Activated gamma-delta T cell (primary cell): Measurements from ENCODE around the gene MKLN1.
"Not testable (repeated sequence)": the region's sequence is repeated elsewhere in the genome, so short reads cannot be mapped to it uniquely, and the experiment has no call there.

Experiments
- DNase-seq: peaks from one replicate; lab custom pipeline; 2025; lab: John Stamatoyannopoulos, UW

The MKLN1 gene

GRCh38 chr7:131501422-131501821, 173.7 kb downstream of the MKLN1 start:
- no peak for DNase-seq

GRCh38 chr7:131501930-131502685, 174.4 kb downstream of the MKLN1 start:
- no peak for DNase-seq

DNA sequence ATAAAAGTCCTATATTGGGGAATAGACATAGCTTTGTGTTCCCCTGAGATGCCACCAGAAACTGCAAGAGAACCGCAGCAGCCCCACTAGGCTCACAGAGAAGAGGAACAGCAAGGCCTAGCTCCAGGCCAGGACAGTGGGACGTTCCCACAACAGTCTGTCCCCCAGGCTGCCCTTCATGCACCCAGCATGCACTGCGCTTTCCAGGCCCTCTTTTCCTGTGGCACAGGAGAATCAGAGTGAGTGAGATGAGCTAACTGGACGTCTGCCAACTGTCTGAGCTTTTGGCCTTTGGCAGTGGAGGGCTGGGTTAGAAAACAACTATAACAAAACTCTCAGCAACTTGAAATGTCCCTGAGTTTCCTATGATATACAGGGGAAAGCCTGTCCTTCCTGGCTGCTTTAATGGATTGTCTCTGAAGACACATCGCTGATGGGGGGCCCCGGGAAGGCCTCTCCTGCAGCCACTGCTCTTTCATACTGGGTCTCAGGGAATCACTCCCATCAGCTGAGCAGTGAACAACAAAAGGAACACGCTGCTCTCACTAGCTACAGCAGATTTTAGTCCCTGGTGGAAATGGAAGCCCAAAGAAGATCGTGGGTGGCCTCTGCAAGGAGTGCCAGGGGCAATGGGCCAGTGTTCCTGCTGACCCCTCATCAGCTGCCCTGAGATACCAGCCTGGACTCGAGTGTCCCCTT, 175.3 kb downstream of the MKLN1 start:
- no peak for DNase-seq

DNA sequence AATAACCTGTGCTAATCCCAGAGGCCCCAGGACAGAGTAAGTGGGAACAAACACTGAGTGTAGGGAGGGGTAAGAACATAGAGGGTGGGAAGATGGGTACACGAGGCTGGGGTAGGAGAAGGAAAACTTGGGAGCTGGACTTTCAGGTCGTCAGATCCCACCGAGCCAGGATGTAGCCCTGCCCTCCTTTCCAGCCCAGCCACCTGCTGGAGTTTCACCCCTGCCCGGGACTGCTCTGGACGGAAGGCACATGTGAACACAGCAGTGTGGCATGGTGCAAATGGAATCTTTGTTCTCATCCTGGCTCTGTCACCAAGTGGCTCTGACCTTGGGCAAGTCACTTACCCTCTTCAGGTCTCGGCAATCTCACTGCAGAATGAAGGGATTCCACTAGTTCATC, 176.0 kb downstream of the MKLN1 start:
- no peak for DNase-seq

- no peak for DNase-seq
These were observed 176.7 kb downstream of the MKLN1 start for GRCh38 chr7:131504157-131504899.

GRCh38 chr7:131505037-131505620, 177.5 kb downstream of the MKLN1 start:
- DNase-seq: not testable (repeated sequence)

- no peak for DNase-seq
These were observed 178.2 kb downstream of the MKLN1 start for GRCh38 chr7:131505636-131506557.

GRCh38 chr7:131506597-131506996, 178.9 kb downstream of the MKLN1 start:
- DNase-seq: no peak

DNA sequence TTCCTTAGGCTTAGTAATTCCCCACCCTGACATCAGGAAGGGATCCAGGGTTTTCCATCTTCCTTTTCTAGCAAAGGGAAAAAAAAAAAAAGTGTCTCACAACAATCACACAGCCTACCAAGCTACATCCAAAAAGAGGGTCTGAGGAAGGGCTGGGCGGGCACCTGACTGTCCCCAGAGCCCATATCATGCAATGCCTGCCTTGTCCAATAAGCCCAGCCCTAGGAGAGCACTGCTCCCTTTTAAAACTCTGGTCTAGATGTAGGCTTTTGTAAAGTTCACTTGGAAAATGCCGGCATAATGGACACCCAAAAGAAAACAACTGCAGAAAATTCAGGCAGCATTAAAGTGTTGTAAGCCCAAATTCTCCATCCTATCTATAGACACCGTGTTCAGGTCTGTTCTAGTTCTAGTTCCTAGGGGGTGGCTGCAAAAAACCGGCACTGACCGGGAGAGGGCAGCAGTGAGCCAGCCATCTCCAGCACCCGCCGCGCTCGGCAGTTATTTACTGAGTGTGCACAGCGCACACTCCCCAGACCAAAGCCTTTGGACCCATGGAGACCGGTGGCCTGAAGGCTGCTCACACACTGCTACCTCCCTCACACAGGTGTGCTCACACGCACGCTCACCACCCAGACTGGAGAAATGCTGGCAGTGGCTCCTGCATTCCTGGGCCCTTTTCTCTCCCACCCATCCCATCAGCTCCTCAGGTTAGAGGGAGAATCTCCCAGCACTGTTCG, 180.1 kb downstream of the MKLN1 start:
- DNase-seq: peak; percentile 19

DNA sequence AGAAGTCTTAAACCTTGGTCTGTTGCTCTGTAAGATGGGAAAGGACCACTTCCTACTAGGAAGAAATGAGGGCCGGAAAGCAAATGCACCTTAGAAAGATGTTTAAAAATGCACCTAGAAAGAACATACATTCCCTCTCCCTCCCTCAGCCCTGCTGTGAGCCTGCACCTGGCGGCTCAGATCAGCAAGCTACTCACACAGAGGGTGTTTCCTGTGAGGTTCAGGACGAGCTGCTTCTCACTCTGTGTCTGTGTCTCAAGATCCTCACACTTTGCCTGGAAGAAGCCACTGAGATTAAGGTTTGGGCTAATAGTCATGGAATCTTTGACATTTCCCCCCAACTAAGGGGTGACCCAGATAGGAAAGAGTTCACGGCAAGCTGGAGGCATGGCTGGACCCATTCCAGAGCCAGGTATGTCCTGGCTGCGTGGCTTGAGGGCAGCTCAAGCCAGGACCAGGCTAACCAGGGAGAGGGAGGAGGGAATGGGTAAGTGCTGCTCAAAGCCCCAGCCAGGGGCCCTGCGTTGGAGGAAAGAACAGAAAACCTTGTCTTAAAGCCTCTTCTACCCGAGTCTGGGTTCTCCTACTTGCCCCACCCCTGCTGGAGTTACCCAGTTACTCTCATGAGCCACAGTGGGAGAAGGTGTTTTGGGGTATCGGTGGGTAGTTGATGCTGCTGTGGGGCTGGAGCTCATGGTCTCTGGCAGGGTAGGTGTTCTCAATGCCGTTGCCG, 181.2 kb downstream of the MKLN1 start:
- DNase-seq: no peak

GRCh38 chr7:131509781-131510180, 182.1 kb downstream of the MKLN1 start:
- DNase-seq: no peak

DNA sequence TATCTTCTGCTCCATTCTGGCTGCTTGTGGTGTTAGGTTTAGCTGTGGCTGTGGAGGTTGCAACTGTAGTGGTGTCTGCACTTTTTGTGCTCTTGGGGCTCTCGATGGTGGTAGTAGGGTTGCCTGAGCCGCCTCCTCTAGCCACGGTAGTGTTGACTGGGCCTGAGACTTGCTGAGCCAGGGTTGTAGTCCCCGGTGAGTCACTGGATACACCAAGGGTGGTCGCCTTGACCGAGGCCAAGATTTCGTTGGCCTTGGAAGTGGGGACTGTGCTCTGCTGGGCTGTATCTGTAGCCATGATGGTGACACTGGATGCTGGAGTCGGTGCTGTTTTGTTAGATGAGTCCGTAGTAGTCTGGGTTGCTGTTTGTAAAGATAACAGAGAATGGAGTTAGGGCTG, 183.4 kb downstream of the MKLN1 start:
- no peak for DNase-seq

DNA sequence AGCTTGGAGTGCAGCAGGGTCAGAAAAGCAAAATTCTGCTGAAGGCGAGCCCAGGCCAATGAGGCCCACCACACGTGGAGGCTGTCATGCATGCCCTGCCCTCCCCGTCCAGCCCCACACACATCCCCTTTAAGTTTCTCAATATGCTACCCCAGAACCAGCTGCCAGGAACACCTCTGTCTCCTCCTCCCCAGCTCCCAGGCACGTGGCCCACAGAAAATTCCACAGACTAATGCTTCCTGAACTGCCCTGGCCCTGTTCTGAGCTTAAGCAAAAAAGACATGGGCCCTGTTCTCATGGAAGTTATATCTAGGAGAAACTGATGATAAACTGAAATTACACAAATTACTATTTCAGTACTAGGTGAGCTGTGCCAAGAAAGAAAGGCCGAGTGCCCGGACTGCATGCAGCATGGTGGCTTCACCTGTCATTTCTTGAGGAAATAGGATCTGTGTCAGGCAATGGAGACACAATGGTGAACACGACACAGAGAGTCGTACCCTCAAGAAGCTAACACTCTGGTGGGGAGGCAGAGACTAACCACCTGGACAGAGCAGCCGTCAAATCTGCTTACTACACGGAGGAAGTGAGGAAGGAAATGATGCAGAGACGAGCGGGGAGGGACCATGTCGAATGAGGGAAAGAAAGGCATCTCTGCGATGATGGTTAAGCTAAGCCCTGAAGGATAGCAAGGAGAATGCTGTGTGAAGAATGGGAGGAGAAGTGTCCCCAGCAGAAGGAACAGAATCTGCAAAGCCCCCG, 184.3 kb downstream of the MKLN1 start:
- DNase-seq: no peak

DNA sequence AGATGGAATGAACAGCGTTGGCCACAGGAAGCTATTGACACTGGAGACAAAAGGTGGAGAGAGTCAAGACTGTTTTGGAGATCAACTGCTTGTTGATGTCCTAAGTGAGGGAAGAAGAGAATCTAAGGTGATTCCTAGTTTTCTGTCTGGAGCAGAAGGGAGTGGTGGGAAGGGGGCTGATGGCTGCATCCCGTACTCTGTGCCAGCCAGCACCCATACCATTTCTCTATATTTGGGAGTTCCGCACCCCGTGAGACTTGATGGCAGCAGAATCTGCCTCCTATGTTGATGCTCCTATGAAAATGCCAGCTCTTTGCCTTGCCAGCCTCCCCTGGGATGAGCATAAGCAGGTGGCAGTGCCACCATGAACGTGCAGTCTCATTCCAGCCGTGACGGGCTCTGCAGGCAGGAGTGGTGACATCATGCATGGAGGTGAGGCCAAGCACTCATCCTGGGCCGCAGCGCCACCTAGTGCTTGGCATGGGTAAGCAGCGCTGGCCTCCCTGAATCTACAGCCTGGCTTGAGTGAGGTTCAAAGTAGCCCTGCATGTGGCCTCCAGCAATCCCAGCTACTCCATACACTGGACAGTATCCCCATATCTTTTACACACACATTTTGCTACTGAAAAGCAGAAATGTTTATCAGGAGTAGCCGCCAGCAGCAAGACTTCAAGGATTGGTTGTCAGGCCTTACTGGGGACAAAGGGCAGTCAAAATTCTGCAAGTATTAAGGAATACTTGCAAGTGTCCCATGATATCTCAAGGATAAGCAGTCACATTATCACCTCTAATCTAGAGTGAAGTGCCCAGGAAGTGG, 185.8 kb downstream of the MKLN1 start:
- peak; percentile 26 for DNase-seq

DNA sequence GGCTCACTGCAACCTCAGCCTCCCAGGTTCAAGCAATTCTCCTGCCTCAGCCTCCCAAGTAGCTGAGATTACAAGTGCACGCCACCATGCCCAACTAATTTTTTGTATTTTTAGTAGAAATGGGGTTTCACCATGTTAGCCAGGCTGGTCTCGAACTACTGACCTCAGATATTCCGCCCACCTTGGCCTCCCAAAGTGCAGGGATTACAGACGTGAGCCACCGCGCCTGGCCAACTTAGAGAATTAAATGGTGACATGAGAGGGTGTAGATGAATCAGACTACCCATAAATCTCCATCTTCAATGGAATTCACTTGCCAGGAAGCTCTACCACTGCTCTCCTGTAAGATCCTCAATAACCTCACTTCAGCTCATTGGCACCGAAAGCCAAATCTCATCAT, 187.8 kb downstream of the MKLN1 start:
- not testable (repeated sequence) for DNase-seq

DNA sequence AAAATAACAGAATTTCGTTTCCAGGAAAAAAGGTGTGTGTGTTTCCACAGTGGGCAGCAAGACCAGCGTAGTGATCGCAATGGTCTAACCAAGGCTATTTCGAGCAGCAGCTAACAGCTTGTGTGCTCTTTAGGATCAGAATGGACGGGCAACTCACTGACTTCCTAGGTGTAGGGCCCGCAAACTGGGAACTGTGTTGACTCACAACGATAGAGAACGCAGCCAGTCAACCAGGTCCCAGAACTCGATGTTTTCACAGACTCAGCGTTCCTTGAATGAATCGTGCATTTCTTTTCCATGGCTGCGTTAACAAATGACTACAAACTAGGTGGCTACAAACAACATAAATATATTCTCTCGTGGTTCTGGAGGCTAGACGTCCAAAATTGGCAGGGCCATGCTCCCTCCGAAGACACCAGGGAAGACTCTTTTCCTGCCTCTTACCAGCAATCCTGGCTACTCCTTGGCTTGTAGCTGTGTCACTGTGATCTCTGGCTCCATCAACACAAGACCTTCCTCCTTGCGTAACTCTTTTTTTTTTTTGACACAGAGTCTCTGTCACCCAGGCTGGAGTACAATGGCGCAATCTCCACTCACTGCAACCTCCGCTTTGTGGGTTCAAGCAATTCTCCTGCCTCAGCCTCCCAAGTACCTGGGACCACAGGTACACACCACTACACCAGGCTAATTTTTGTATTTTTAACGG, 189.7 kb downstream of the MKLN1 start:
- DNase-seq: no peak

DNA sequence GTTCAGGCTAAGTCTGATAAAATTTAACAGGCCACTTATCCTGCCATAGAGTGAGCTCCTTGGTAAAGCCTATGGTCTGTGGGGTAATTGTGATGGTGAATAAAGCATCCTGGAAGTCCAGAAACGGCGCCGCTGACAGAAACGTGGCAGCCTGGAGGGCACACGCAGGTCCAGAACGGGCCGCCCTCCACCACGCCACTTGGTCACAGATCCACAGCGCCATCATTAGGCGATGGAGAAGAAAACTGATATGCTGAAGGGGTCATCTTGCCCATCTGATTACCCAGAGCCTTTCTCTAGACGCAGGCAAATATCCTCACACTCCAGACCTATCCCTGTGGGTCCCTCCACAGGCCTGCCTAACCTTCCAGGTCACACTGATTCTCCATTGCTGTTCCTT, 190.9 kb downstream of the MKLN1 start:
- DNase-seq: no peak
